AG10803 (cell line): ENCODE measurements around the gene ZNF66.
"Not testable (repeated sequence)": the region's sequence is repeated elsewhere in the genome, so short reads cannot be mapped to it uniquely, and the experiment has no call there.

Source experiments
- DNase-seq: peaks from one replicate; pipeline ENCODE4 v3.0.0; 2010; ENCODE audit warnings: low read depth
- H3K4me3 ChIP-seq: 2 replicates; pipeline ENCODE4 v1.5.1; 2011; ENCODE audit warnings: mild to moderate bottlenecking, low read length, control low read depth
- TF ChIP-seq, protein P1 (sequence below): conservative IDR thresholded peaks from 2 replicates; pipeline ENCODE4 v1.5.1; 2011; ENCODE audit warnings: mild to moderate bottlenecking, low read length, control low read depth, inconsistent platforms

ZNF66 gene

DNA sequence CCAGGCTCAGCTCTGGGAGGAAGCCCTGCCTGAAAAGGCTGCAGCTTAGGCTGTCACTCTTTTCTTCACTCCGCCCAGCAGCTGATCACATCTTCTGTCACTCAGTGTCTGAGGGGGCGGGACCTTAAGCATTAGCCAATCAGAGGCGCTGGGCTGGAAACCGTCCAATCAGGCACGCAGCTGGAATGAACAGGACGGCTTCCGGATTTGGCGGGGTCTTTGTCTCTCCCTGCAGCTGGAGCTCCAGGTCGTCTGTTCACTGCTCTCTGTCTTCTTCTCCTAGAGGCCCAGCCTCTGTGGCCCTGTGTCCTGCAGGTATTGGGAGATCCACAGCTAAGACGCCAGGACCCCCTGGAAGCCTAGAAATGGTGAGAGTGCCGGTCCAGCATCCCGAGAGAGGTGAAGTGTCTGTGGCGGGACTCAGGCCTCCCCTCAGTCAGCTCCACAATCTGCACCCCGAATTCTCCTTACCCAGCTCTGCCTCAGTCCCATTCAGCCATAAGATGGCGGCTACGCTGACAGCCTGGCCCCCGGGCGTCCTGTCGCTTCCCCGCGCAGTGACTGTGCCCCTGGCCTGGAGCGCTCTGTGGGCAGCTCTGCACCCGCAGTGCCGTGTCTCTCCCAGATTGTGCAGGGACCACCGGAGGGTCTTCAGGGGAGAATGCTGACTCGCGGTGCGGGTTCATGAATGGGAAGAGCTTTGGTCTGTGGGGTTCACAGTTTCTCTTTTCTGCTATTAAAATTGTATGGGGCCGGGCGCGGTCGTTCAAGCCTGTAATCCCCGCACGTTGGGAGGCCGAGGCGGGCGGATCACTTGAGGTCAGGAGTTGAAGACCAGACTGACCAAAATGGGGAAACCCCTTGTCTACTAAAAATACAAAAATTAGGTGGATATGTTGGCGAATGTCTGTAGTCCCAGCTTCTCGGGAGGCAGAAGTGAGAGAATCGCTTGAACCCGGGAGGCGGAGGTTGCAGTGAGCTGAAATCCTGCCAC is at the start of gene ZNF66:
Gene ZNF66, plus strand, starts transcription at position 222 of the 994 bp plus-strand sequence. Its CDS starts 144 bp downstream, at position 366.
- TF ChIP-seq, protein P1, sequence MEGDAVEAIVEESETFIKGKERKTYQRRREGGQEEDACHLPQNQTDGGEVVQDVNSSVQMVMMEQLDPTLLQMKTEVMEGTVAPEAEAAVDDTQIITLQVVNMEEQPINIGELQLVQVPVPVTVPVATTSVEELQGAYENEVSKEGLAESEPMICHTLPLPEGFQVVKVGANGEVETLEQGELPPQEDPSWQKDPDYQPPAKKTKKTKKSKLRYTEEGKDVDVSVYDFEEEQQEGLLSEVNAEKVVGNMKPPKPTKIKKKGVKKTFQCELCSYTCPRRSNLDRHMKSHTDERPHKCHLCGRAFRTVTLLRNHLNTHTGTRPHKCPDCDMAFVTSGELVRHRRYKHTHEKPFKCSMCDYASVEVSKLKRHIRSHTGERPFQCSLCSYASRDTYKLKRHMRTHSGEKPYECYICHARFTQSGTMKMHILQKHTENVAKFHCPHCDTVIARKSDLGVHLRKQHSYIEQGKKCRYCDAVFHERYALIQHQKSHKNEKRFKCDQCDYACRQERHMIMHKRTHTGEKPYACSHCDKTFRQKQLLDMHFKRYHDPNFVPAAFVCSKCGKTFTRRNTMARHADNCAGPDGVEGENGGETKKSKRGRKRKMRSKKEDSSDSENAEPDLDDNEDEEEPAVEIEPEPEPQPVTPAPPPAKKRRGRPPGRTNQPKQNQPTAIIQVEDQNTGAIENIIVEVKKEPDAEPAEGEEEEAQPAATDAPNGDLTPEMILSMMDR = no peak
- H3K4me3 ChIP-seq = peak within 1 kb of the TSS; percentile 91
- peak; percentile 94 for DNase-seq

DNA sequence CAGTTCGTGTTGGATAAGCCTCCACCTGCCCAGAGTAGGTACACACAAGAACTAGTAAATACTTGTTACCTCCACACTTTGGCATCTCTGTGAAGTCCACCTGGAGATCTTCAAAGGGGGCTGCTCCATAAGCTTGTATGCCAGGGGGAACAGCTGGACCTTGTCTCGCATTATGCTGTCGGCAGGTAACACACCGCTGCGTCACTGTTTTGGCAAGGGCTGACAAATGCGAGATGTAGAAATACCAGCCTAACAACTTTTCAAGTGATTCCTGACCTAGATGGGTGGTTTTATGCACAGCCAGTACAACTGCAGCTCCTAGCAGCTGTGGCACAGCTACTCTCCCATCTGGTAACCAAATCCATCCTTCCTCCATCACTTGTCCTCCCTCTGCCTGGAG is 25.9 kb upstream of the ZNF66 start:
- DNase-seq = not testable (repeated sequence)

DNA sequence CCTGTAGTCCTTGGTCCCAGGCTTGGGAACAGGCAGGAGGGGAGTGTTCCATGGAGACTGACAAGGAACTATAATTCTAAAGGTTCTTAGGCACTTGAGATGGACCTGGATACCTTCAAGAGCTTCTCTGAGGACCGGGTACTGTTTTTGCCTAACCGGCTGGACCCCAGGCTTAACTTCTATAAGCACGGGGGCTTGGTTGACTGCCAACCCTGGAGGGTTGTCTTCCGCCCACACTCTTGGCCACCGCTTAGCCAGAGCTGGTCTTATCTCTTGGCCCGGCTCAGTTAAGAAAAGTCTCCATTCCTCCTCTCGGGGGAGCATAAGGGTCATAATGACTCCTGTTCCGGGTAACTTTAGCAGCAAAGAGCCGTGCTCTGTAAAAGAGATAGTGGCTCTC is 23.8 kb upstream of the ZNF66 start:
- not testable (repeated sequence) for H3K4me3 ChIP-seq, DNase-seq

More for the DNA sequence above, 25.9 kb upstream of the ZNF66 start:
- H3K4me3 ChIP-seq = not testable (repeated sequence)

DNA sequence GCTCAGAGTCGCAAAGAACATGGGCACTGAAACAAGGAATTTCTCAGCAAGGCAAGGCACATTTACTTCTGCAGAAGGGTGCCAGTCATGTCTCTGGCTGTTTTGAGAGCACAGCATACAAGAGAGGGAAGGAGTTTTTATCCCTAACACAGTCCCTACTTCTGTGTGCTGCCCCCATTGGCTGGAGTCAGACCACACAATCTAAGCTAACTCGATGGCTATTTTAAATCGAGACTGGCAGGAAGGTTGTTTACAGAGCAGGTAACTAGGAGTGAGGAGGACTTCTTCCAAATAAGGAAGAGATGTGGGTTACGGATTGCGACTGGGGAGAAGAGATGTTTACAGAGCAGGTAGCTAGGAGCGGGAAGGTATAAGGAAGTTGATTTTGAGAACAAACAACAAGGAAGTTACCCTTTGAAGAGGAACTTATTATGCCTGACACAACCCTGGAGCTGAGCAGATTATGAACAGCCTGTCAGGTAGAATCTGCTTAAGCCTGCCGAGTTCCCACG is 6.8 kb upstream of the ZNF66 start:
- not testable (repeated sequence) for H3K4me3 ChIP-seq, DNase-seq

DNA sequence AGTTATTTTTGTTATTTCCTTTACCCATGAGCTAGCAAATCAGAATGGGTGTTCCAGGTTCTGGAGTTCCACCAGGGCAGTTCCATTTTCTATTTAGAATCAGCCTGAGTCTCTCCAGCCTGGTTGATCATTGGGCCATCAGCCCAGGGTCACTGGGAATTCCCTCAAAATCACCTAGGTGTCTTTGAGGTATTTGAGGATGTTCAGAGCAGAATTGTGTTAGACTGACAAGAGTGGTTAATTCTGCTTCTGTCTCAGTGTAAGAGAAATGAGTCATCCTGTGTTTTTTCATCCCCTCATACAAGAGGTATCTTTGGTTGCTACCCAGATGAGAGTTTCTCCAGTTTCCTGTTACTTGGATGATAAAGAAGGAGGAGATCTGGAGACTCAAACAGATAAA is 11.7 kb downstream of the ZNF66 start:
- TF ChIP-seq, protein P1 = no peak
- no peak overlapping the region for H3K4me3 ChIP-seq
- no peak for DNase-seq

DNA sequence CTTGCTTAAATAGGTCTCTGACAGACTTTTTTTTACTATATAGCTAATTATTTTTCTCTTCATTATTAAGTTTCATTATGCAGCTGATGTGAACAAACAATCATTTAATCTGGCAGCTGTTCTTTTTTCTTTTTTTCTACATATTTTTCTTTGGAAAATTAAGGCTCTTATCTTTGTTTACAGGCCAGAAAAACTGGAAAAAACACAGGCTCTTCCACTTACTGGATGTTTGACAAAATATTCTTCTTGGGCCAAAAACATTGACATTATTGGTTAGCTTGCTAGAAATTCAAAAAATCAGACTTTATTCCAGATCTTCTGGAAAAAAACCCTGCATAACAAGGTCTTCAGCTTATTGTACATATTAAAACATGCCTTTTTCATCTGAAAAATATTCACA is 15.7 kb downstream of the ZNF66 start:
- TF ChIP-seq, protein P1 = no peak
- H3K4me3 ChIP-seq = no peak overlapping the region
- no peak for DNase-seq

DNA sequence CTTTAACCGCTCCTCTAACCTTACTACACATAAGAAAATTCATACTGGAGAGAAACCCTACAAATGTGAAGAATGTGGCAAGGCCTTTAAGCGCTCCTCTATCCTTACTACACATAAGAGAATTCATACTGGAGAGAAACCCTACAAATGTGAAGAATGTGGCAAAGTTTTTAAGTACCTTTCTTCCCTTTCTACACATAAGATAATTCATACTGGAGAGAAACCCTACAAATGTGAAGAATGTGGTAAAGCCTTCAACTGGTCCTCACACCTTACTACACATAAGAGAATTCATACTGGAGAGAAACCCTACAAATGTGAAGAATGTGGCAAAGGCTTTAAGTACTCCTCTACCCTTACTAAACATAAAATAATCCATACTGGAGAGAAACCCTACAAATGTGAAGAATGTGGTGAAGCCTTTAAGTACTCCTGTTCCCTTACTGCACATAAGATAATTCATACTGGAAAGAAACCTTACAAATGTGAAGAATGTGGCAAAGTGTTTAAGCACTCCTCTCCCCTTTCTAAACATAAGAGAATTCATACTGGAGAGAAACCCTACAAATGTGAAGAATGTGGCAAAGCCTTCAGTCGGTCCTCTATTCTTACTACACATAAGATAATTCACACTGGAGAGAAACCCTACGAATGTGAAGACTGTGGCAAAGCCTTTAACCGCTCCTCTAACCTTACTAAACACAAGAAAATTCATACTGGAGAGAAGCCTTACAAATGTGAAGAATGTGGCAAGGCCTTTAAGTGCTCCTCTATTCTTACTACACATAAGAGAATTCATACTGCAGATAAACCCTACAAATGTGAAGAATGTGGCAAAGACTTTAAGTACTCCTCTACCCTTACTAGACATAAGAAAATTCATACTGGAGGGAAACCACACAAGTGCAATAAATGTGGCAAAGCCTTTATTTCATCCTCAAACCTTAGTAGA is 30.5 kb downstream of the ZNF66 start:
- not testable (repeated sequence) for H3K4me3 ChIP-seq, DNase-seq

DNA sequence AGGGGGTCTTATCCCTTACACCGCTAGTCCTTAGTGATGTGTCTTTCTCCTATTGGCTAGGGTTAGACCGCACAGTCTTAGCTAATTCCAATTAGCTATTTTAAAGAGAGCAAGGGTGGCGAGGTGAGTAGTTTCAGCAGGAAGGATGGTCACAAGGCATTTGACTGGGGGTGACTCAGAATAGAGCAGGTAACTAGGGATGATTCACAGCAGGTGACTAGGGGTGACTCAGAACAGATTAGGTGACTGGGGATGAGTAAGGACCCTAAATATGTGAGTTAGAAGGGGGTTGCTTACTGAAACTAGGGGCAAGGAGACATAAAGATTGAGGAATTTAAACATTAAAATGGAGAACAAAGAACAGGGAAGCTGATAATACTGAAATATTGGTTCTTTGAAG is 64.3 kb downstream of the ZNF66 start:
- no peak overlapping the region for H3K4me3 ChIP-seq
- no peak for DNase-seq
- TF ChIP-seq, protein P1 = no peak
